SK-N-MC (cell line): ENCODE data around the gene ARID1B.

Experiments used
- DNase-seq: peaks from one replicate; pipeline ENCODE4 v3.0.0-alpha.2; 2011; ENCODE audit warnings: low read depth, low spot score
- H3K27ac ChIP-seq: fragments of 200-600 bp; sonication (generic); 2 replicates; pipeline ENCODE4 v1.5.1; 2016; ENCODE audit warnings: mixed run types
- H3K36me3 ChIP-seq: fragments of 200-600 bp; sonication (generic); 2 replicates; pipeline ENCODE4 v1.6.1; 2017; ENCODE audit warnings: antibody characterized with exemption, low read length, mixed read lengths; ENCODE audit not compliant: insufficient read depth
- H3K4me3 ChIP-seq: fragments of 200-600 bp; sonication (generic); 2 replicates; pipeline ENCODE4 v1.5.1; 2016
- H3K9ac ChIP-seq: fragments of 200-600 bp; sonication (generic); 2 replicates; pipeline ENCODE4 v1.8.0; 2017; ENCODE audit warnings: mixed run types, mixed read lengths; ENCODE audit not compliant: insufficient read length
- H3K9me3 ChIP-seq: fragments of 200-600 bp; sonication (generic); 2 replicates; pipeline ENCODE4 v1.6.1; 2017; ENCODE audit warnings: low read depth, mild to moderate bottlenecking, antibody characterized with exemption, low read length, moderate library complexity, mixed read lengths
- EZH2 ChIP-seq: fragments of 200-600 bp; sonication (generic); IDR thresholded peaks from one replicate; pipeline ENCODE4 v1.6.1; 2017; ENCODE audit warnings: antibody characterized with exemption
- FOXP2 ChIP-seq: optimal IDR thresholded peaks from 2 replicates; pipeline ENCODE3; 2011; ENCODE audit warnings: mild to moderate bottlenecking, moderate library complexity; ENCODE audit not compliant: insufficient read depth; ENCODE audit errors: extremely low read length, control extremely low read depth
- POLR2AphosphoS5 ChIP-seq: IDR thresholded peaks from 2 replicates; pipeline ENCODE4 v1.6.1; 2012; ENCODE audit warnings: mild to moderate bottlenecking, low read depth, low read length, borderline replicate concordance

The ARID1B gene

DNA sequence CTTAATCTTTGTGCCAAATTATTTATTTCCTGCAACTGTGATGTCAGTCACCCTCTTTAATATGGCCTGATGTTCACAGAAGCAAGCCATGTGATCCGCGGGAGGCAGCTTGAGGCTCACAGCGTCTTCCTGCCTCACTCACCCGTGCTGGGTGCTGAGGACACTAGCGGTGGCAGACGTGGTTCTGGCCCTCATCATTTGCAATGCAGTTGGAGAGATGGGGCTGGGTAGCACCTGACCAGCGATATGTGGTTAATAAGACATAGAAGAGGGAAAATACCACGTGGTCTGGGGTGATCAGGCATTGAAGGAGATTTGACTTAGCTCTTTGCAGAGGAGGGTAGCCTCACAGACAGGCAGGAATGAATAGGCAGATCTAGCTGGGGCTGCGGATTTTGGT lies 281.4 kb downstream of the ARID1B start:
- TF ChIP-seq FOXP2 (no peak), POLR2AphosphoS5 (no peak), EZH2 (no peak)
- DNase-seq: no peak
- no peaks in the 10 kb centered on the region for H3K9me3 ChIP-seq
- H3K4me3 ChIP-seq: no peak overlapping the region
- H3K36me3 ChIP-seq: peaks cover 2% of the 10 kb centered on the region; the same call in 1 of the 2 replicates
- no peak overlapping the region for H3K9ac ChIP-seq
- H3K27ac ChIP-seq: no peak overlapping the region

DNA sequence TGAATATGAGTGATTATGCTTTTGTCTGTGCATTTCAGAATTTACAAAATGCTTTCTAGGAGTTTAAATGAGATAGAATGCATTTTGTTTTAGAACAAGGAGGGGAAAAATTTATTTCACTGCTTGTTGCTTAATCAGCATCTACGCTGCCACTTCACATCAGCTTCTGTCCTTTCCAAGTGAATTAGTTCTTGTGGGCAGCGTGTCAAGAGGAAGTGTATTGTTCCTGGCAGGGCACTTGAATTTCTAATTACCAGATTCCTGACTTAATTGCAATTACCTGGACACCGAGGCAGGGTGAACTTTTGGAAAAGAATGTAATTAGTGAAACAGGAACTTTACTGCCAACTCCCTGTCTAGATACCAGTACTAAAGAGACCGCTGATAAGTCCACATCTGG lies 282.6 kb downstream of the ARID1B start:
- H3K36me3 ChIP-seq: peaks cover 2% of the 10 kb centered on the region; the same call in 1 of the 2 replicates
- H3K27ac ChIP-seq: peak overlapping the region; percentile 73
- DNase-seq: no peak
- no peaks in the 10 kb centered on the region for H3K9me3 ChIP-seq
- H3K4me3 ChIP-seq: peak overlapping the region; percentile 43
- no peak for TF ChIP-seq EZH2
- TF ChIP-seq POLR2AphosphoS5: peak; percentile 38; the same call in 1 of the 2 replicates
- no peak for TF ChIP-seq FOXP2
- H3K9ac ChIP-seq: no peak overlapping the region

DNA sequence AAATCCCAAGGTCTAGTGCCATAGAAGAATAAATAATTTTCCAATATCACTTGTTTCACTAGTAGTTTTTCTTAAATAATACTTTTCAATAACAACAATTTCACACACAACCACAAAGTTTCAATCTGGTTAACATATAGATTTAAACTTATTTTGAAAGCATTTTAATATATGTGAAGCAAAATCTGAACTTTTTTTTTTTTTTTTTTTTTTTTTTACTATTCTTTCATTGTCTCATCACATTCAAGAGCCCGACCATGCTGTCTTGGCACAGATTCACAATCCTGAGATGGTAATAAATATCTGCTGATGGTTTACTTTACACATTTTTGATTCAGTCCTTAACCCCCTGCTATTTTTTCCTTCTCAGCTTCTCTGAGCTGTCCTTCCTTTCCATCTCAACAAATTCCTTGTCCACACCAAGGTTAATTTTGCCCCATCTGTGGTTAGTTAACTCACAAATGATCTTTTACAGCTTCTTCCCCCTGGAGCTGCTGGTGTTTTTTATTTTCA lies 283.3 kb downstream of the ARID1B start:
- peaks cover 2% of the 10 kb centered on the region; the same call in 1 of the 2 replicates for H3K36me3 ChIP-seq
- peak overlapping the region; percentile 84 for H3K27ac ChIP-seq
- TF ChIP-seq EZH2: no peak
- no peak for TF ChIP-seq POLR2AphosphoS5
- no peak for TF ChIP-seq FOXP2
- no peaks in the 10 kb centered on the region for H3K9me3 ChIP-seq
- H3K4me3 ChIP-seq: peak overlapping the region; percentile 43; the same call in 1 of the 2 replicates
- DNase-seq: no peak
- no peak overlapping the region for H3K9ac ChIP-seq

DNA sequence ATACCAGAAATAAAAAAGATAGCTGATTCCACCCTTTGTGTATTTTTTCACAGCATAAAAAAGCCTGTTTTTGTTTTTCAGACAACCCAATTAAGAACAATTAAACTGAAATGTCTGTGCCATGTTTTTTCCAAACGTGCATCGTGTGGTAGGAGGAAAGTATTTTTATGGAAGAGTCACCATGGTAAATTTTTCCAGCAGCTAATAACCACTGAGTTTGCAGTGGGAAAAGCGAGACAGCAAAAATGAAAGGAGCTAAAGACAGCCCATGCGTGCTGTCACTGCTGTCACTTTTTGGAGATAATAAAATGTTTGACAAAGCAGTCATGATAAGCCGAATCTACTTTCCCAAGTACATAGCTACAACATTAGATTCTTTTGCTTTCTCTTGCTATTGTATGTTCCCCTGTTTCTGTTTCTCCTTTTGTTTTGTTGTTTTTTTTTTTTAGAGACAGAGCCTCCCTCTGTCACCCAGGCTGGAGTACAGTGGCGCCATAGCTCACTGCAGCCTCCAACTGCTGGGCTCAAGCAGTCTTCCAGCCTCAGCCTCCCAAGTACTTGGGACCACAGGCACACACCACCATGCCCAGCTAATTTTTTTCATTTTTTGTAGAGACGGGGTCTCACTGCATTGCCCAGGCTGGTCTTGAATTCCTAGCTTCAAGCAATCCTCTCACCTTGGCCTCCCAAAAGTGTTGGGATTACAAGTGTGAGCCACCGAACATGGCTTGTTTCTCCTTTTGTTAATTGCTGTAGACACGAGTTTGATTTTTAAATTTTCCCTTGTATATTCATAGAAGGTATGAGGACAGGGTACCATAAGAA lies 284.8 kb downstream of the ARID1B start:
- no peak for DNase-seq
- Histone ChIP-seq H3K4me3 (no peak overlapping the region), H3K36me3 (peaks cover 2% of the 10 kb centered on the region; the same call in 1 of the 2 replicates), H3K9me3 (no peaks in the 10 kb centered on the region), H3K27ac (no peak overlapping the region), H3K9ac (no peak overlapping the region)
- TF ChIP-seq POLR2AphosphoS5 (no peak), EZH2 (no peak), FOXP2 (no peak)

DNA sequence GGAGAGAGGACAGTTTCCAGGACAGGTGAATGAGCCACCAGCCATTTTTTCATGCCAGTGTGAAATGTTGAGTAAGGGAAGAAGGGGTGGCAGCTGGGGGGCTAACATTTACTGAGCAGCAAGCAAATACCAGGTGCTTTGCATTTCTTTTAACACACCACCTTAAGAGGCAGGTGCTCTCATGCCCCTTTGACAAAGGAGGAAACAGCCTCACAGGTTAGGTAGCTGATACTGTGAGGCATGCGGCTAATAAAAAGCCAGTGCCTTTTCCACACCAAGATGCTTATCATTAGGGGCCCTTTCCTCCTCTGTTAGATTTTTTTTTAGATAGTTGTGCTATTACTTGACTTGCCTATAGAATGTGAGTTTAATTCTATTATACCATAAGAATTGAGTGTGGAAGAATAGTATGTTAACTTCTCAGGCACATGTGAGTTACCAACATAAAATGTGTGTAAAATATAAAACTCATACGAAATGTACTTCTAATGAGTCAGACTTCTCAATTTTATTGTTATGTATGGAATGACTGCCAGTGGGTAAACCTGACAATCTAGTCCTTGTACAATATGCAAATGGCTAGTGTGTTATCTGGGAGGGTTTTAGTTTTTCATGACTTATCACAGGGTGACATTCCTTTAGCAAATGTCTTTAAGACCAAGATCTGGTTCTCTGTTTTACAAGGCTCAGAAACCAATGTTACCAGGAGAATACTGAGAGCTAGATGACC lies 286.2 kb downstream of the ARID1B start:
- H3K27ac ChIP-seq: no peak overlapping the region
- TF ChIP-seq EZH2: no peak
- no peak overlapping the region for H3K9ac ChIP-seq

DNA sequence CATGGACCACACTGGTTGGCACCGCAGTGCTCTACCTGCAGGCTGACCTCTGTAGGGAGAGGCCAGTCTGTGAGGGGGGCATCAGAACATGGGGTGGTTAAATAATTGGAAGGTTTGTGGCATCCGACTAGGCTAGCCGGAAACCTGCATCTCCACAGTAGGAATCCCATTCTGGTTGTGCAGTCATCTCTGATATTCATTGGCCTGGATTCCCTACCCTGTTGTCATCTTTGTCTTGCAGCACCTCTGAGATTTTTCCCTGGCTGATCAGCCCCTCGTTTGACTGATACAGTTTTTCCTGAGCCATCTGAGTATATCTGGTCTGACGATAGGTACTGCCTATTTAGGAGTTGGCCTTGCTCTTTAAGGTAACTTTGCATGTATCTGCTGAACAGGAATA lies 286.7 kb downstream of the ARID1B start:
- no peak overlapping the region for H3K4me3 ChIP-seq

More for the DNA sequence above, 286.2 kb downstream of the ARID1B start:
- Histone ChIP-seq H3K36me3 (no peaks in the 10 kb centered on the region; the same call in 1 of the 2 replicates), H3K9me3 (no peaks in the 10 kb centered on the region), H3K4me3 (no peak overlapping the region)
- no peak for DNase-seq

DNA sequence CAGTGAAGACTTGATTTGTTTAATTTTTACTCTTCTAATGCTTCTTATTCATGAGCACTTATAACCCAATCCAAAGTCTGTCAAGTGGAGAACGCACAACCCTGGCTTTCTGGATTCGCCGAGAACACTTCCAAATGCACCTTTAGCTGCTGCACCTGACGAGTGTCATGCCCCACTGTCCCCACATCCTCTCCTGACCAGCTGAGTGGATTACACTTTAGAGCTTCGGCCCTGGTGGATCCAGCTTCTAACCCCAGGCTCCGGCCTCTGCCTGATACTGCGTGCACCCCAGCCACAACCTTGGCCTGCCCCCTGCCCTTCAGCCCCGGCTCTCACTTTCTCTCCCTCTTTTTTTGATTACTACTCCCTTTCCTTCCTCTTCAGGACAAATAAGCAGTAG lies 287.3 kb downstream of the ARID1B start:
- DNase-seq: no peak
- Histone ChIP-seq H3K27ac (no peak overlapping the region), H3K36me3 (no peaks in the 10 kb centered on the region; the same call in 1 of the 2 replicates), H3K9ac (no peak overlapping the region), H3K9me3 (no peaks in the 10 kb centered on the region), H3K4me3 (no peak overlapping the region)
- TF ChIP-seq EZH2 (no peak), POLR2AphosphoS5 (no peak), FOXP2 (no peak)

More for the DNA sequence above, 286.7 kb downstream of the ARID1B start:
- DNase-seq: no peak
- Histone ChIP-seq H3K36me3 (no peaks in the 10 kb centered on the region; the same call in 1 of the 2 replicates), H3K9ac (no peak overlapping the region), H3K27ac (no peak overlapping the region), H3K9me3 (no peaks in the 10 kb centered on the region)
- TF ChIP-seq POLR2AphosphoS5: no peak
- no peak for TF ChIP-seq FOXP2
- TF ChIP-seq EZH2: no peak

DNA sequence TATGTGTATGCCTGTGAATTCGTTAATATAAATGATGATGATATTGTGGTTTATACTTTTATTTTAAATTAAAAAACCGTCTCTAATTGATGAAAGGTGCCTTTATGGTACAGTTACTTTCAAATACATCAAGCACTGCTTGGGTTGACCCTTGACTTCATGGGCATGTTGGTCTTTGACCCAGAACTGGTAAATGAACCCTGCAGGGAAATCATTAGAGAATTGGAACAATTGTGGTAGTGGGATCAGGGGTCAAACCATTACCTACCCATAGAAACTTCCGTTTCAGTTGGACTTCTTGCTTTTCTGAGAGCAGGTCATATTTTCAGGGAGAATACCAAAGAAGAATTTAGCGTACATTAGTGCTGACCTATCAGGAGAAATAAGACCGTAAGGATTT lies 288.2 kb downstream of the ARID1B start:
- TF ChIP-seq POLR2AphosphoS5: no peak
- TF ChIP-seq FOXP2: no peak
- no peak for TF ChIP-seq EZH2
- no peak for DNase-seq
- no peak overlapping the region for H3K27ac ChIP-seq
- no peaks in the 10 kb centered on the region; the same call in 1 of the 2 replicates for H3K36me3 ChIP-seq
- no peak overlapping the region for H3K9ac ChIP-seq
- H3K9me3 ChIP-seq: no peaks in the 10 kb centered on the region
- H3K4me3 ChIP-seq: no peak overlapping the region
